Measurements from ENCODE around the gene XRRA1. TPM values are rescaled to one million over a fixed set of nuclear protein-coding genes. Genes with fewer than 3 reads are reported as not detected.

The XRRA1 gene, protein sequence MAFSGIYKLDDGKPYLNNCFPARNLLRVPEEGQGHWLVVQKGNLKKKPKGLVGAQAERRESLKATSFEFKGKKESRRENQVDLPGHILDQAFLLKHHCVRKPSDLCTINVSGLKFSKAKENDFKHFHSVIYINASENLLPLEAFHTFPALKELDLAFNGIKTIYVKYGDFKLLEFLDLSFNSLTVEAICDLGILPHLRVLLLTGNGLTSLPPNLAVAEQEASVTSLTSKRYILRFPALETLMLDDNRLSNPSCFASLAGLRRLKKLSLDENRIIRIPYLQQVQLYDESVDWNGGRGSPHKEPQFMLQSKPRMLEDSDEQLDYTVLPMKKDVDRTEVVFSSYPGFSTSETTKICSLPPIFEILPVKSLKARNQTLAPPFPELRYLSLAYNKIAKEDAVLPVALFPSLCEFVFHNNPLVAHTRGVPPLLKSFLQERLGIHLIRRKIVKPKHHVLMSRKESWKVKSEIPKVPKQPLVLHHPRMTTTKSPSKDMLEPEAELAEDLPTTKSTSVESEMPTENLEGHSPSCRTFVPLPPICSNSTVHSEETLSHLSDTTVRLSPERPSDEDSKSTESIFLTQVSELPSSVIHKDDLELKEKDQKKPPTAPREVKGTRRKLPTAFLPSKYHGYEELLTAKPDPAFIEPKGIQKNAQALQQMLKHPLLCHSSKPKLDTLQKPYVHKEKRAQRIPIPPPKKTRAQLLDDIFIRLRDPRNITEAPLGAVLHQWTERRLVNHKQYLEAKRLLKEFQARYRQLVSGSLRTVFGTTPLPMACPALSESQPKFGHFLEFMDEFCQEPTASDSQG
- 29.5 and 43.0 TPM in 2 replicates for total RNA-seq (2021)
- Bru-seq, nascent RNA, result percentile 74 among the genes with signal in this experiment
- percentile 77 among the genes with signal in this experiment for BruChase-seq, experiment 1, labeled RNA remaining after a 2-hour chase
- BruChase-seq, experiment 2, labeled RNA remaining after a 6-hour chase, result percentile 63 among the genes with signal in this experiment
- long read RNA-seq, partial matches to known transcripts, result 4 of 33 reads
- long read RNA-seq, other reads (novel, unspliced or antisense), result 27 of 33 reads

DNA sequence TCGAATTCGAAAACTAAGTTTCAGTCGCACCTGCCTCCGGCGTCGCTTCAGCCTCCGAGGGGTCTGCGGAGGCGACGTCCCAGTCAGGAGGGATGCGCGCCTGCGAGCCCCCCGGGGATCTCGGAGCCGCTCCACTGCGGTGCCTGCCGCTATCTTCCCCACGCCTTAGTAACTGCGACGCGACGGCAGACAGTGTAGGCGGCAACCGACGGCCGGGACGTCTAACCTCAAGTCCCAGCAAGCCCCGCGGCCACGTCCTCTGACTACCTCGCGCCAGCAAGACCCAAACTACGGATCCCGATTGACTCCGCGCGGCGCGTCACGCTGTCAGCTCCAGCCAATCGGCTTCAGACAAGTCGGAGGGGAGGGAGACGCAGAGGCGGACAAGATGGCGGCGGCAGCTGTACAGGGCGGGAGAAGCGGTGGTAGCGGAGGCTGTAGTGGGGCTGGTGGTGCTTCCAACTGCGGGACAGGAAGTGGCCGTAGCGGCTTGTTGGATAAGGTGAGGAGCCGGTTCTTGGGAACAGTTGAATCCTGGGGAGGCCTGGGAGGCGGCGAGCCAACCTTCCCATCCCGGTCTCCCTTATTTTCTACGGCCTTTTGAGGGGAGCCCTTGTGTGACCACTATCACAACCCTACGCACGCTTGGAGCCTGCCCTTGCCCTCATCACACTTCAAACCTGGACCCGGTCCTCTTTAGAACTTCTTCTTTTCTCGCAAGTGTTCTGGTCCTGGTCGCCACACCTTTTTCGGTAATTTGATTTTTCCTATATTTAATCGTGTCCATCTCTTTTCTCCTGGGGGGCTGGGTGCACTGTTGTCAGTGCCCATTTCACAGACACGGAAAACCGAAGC lies at the start of gene XRRA1, which contains the start of gene SPCS2:
XRRA1 (minus strand) TSS at position 194 of the 855 bp plus-strand sequence. CDS start 8,213 bp downstream, outside the sequence.
SPCS2 (plus strand) TSS at position 369 of the 855 bp plus-strand sequence; CDS start at position 389, 20 bp downstream.
- no peaks in the 10 kb centered on the region for H3K27me3 ChIP-seq (ENCODE audit: insufficient read depth, low read depth)
- no peaks in the 10 kb centered on the region for H3K9me2 ChIP-seq (ENCODE audit: insufficient read depth)
- POLR2A ChIA-PET (ENCODE audit: unreplicated experiment), result interaction anchor here (0.6 kb wide), 2 partner anchors 61 to 203 kb away, joined by 3 to 5 read pairs; no protein-coding TSS in a partner anchor
- H3K27ac ChIP-seq, result peak within 1 kb of the TSS; percentile 58
- no peaks in the 10 kb centered on the region for H3K9me3 ChIP-seq (ENCODE audit: insufficient read depth, low read depth)
- peak within 1 kb of the TSS; percentile 99 for H2AFZ ChIP-seq
- TF ChIP-seq, protein P1, sequence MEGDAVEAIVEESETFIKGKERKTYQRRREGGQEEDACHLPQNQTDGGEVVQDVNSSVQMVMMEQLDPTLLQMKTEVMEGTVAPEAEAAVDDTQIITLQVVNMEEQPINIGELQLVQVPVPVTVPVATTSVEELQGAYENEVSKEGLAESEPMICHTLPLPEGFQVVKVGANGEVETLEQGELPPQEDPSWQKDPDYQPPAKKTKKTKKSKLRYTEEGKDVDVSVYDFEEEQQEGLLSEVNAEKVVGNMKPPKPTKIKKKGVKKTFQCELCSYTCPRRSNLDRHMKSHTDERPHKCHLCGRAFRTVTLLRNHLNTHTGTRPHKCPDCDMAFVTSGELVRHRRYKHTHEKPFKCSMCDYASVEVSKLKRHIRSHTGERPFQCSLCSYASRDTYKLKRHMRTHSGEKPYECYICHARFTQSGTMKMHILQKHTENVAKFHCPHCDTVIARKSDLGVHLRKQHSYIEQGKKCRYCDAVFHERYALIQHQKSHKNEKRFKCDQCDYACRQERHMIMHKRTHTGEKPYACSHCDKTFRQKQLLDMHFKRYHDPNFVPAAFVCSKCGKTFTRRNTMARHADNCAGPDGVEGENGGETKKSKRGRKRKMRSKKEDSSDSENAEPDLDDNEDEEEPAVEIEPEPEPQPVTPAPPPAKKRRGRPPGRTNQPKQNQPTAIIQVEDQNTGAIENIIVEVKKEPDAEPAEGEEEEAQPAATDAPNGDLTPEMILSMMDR (conservative IDR thresholded peaks at IDR 0.05), result no peak
- no peak for TF ChIP-seq EZH2 (IDR thresholded peaks at IDR 0.05; ENCODE audit: low read depth)
- peaks cover 17% of the 10 kb centered on the region; the same call in 1 of the 2 replicates for H3K36me3 ChIP-seq (ENCODE audit: low read depth)
- intact Hi-C loops (cut with micrococcal nuclease; ENCODE audit: unreplicated experiment), result no loop called here
- DNase-seq, result peak; percentile 97 to 98
- peak within 1 kb of the TSS; percentile 99 for H3K4me2 ChIP-seq
- peaks cover 5% of the 10 kb centered on the region for H4K20me1 ChIP-seq (ENCODE audit: insufficient read depth)
- H3F3A ChIP-seq (ENCODE audit: insufficient read depth, low read depth), result no peaks in the 10 kb centered on the region
- CTCF ChIA-PET, result no interaction called here
- H3K79me2 ChIP-seq (ENCODE audit: low read depth), result peaks cover 69% of the 10 kb centered on the region
- H3K4me1 ChIP-seq (replicated peaks; ENCODE audit: insufficient read depth), result peaks cover 18% of the 10 kb centered on the region
- peak within 1 kb of the TSS; percentile 96 for H3K4me3 ChIP-seq
- BruUV-seq (replicated peaks), result no TSS peak

DNA sequence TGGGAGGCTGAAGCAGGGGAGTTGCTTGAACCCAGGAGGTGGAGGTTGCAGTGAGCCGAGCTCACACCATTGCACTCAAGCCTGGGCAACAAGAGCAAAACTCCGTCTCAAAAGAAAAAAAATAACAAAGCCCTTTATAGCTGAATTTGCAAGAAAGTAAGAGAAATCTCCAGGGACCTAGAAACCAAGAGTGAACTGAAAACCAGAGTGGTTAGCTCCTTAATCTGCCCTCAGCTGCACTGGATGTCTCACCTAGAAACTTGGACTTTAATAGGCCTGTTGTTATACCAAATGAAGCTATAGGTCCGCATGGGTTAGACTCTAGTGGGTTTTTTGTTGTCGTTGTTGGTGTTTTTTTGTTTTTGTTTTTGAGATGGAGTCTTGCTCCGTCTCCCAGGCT lies 44.0 kb upstream of the XRRA1 start:
- peaks cover 18% of the 10 kb centered on the region; the same call in 1 of the 2 replicates for H3K79me2 ChIP-seq (ENCODE audit: low read depth)
- H3K9me2 ChIP-seq (ENCODE audit: insufficient read depth), result no peaks in the 10 kb centered on the region
- no peaks in the 10 kb centered on the region for H4K20me1 ChIP-seq (ENCODE audit: insufficient read depth)
- ChIA-PET POLR2A (ENCODE audit: unreplicated experiment) (interaction anchor here (0.6 kb wide), 1 partner anchor 19 kb away, joined by 4 read pairs; no protein-coding TSS in a partner anchor), CTCF (interaction anchor here (0.7 kb wide), 1 partner anchor 20 kb away, joined by 3 read pairs; no protein-coding TSS in a partner anchor)
- peaks cover 10% of the 10 kb centered on the region; the same call in 1 of the 2 replicates for H3F3A ChIP-seq (ENCODE audit: insufficient read depth, low read depth)
- intact Hi-C loops (cut with micrococcal nuclease; ENCODE audit: unreplicated experiment), result no loop called here
- no peak for TF ChIP-seq EZH2 (IDR thresholded peaks at IDR 0.05; ENCODE audit: low read depth)
- TF ChIP-seq, protein P1 (conservative IDR thresholded peaks at IDR 0.05), result no peak
- H3K27me3 ChIP-seq (ENCODE audit: insufficient read depth, low read depth), result no peaks in the 10 kb centered on the region
- BruUV-seq (replicated peaks), result no TSS peak
- no peak overlapping the region for H3K4me2 ChIP-seq
- peaks cover 9% of the 10 kb centered on the region for H3K4me1 ChIP-seq (replicated peaks; ENCODE audit: insufficient read depth)
- no peak overlapping the region for H3K27ac ChIP-seq
- no peaks in the 10 kb centered on the region; the same call in 1 of the 2 replicates for H3K36me3 ChIP-seq (ENCODE audit: low read depth)
- H3K4me3 ChIP-seq, result no peak overlapping the region
- DNase-seq, result no peak
- H2AFZ ChIP-seq, result no peak overlapping the region
- H3K9me3 ChIP-seq (ENCODE audit: insufficient read depth, low read depth), result no peaks in the 10 kb centered on the region

All from PC-9 (cell line).